Endothelial cell of umbilical vein (primary cell): ENCODE results near the gene SPP2.

Experiments
- CTCF ChIP-seq, 2 donors: IDR thresholded peaks; 1 replicate in 1 of 2; 2 replicates in 1 of 2; pipeline ENCODE4 v1.5.1; 2011; ENCODE audit warnings: low read length in 2 of 2, mild to moderate bottlenecking in 2 of 2, moderate library complexity in 2 of 2, control low read depth in 1 of 2, inconsistent platforms in 1 of 2, low read depth in 1 of 2; ENCODE audit not compliant: insufficient read depth in 1 of 2; ENCODE audit errors: extremely low read depth in 1 of 2
- MYC ChIP-seq: IDR thresholded peaks from one replicate; pipeline ENCODE4 v1.6.1; 2011; ENCODE audit warnings: mild to moderate bottlenecking, low read depth, low read length
- POLR2A ChIP-seq: IDR thresholded peaks from 2 replicates; pipeline ENCODE4 v1.6.1; 2012; ENCODE audit warnings: low read depth, mild to moderate bottlenecking, control low read depth, low read length

- TF ChIP-seq POLR2A (no peak), CTCF (IDR thresholded peaks at IDR 0.05; ENCODE audit: extremely low read depth in 1 of 2, insufficient read depth in 1 of 2, low read depth in 1 of 2, low read length in 2 of 2) (no peak), MYC (no peak)
These were observed 75.6 kb downstream of the SPP2 start for GRCh38 chr2:234126146-234126470.
